Measurements from ENCODE around the gene SGTA. TPM values are rescaled to one million over a fixed set of nuclear protein-coding genes. Genes with fewer than 3 reads are reported as not detected.

SGTA gene
- total and polyA plus RNA-seq, 2 of the 13 experiments (the other 11 are each of a cell fraction or from before 2014, with no cell fraction given) = 43.9 to 47.4 TPM

- TF ChIP-seq FOXP1 (IDR thresholded peaks at IDR 0.05) (no peak), FOXP1 (CRISPR knock-in tag; IDR thresholded peaks at IDR 0.05) (no peak), SETDB1 (CRISPR knock-in tag; IDR thresholded peaks at IDR 0.05; ENCODE audit: borderline replicate concordance) (no peak), PRDM10 (CRISPR knock-in tag; IDR thresholded peaks at IDR 0.05; ENCODE audit: low read depth) (no peak), ZNF576 (CRISPR knock-in tag; IDR thresholded peaks at IDR 0.05) (no peak), ZFAT (CRISPR knock-in tag; conservative IDR thresholded peaks at IDR 0.05) (no peak), HBP1 (CRISPR knock-in tag; IDR thresholded peaks at IDR 0.05; ENCODE audit: low read depth) (no peak), ZNF557 (CRISPR knock-in tag; IDR thresholded peaks at IDR 0.05) (no peak), AGO1 (IDR thresholded peaks at IDR 0.05; ENCODE audit: low read depth, low read length, poor library complexity, severe bottlenecking) (no peak), TFDP1 (CRISPR knock-in tag; IDR thresholded peaks at IDR 0.05; ENCODE audit: borderline replicate concordance) (no peak), ZNF644 (CRISPR knock-in tag; IDR thresholded peaks at IDR 0.05; ENCODE audit: low read depth) (no peak), ZFYVE20 (CRISPR knock-in tag; IDR thresholded peaks at IDR 0.05; ENCODE audit: borderline replicate concordance, low read depth) (no peak), KAT7 (CRISPR knock-in tag; IDR thresholded peaks at IDR 0.05; ENCODE audit: borderline replicate concordance) (no peak)
These were observed 26.6 kb downstream of the SGTA start (continued) for GRCh38 chr19:2756477-2756876.

All from HepG2 (cell line).